GM12878 (cell line): ENCODE measurements around the gene TSPAN5. TPM values are rescaled to one million over a fixed set of nuclear protein-coding genes. Genes with fewer than 3 reads are reported as not detected.

ENCODE experiments used
- ATAC-seq: fragments of 200-7000 bp; cut with Tn5 transposase; 3 replicates; pipeline ENCODE4 v1.9.1; 2020; ENCODE audit warnings: mild to moderate bottlenecking, moderate library complexity
- BruUV-seq: library from RNA; stranded (reverse); fragments of 400-500 nt; replicated peaks from 2 replicates; lab custom pipeline; 2021; lab: Mats Ljungman, UMichigan
- CTCF ChIA-PET: fragments of 300-600 bp; sonication (Branson Sonifier 250); formaldehyde crosslinking; extraction: SDS; loops from one replicate; lab custom pipeline; 2021; ENCODE audit warnings: inconsistent platforms; lab: Yijun Ruan, JAX
- POLR2A ChIA-PET: fragments of 350-600 bp; formaldehyde crosslinking; extraction: SDS; loops from one replicate; lab custom pipeline; 2021; ENCODE audit warnings: inconsistent platforms; lab: Charles Lee
- RAD21 ChIA-PET: fragments of 300-600 bp; sonication (Branson Sonifier 250); formaldehyde crosslinking; loops from one replicate; lab custom pipeline; 2023; ENCODE audit warnings: antibody characterized with exemption; ENCODE audit not compliant: unreplicated experiment; lab: Charles Lee
- SMC1A ChIA-PET: fragments of 300-600 bp; sonication (Branson Sonifier 250); formaldehyde crosslinking; loops from one replicate; lab custom pipeline; 2023; ENCODE audit not compliant: unreplicated experiment, uncharacterized antibody; lab: Charles Lee
- DNase-seq: peaks from one replicate; pipeline ENCODE4 v3.0.0-alpha.2; 2011; ENCODE audit warnings: low read depth, low spot score
- FAIRE-seq: peaks from 3 replicates; lab custom pipeline; 2011; peaks lifted over from hg19 to GRCh38; lab: Jason Lieb, UNC
- H2AFZ ChIP-seq: 2 replicates; pipeline ENCODE4 v1.6.0; 2011; ENCODE audit warnings: low read depth, low read length, control low read depth; ENCODE audit not compliant: control insufficient read depth
- H3K27ac ChIP-seq: 2 replicates; pipeline ENCODE4 v1.5.1; 2011; ENCODE audit warnings: control low read depth; ENCODE audit not compliant: control insufficient read depth, insufficient read depth
- H3K27me3 ChIP-seq, 2 experiments: replicated peaks in 1 of 2; 2 replicates each; pipeline versions ENCODE4 v1.6.0 to v1.6.1; 2011; ENCODE audit warnings: low read length in 1 of 2; ENCODE audit not compliant: control insufficient read depth in 2 of 2, insufficient read depth in 2 of 2
- H3K36me3 ChIP-seq, 2 experiments: 2 replicates each; pipeline ENCODE4 v1.5.1; 2011; ENCODE audit warnings: low read length in 1 of 2; ENCODE audit not compliant: control insufficient read depth in 2 of 2, insufficient read depth in 2 of 2
- H3K4me1 ChIP-seq: 2 replicates; pipeline ENCODE4 v1.6.1; 2011; ENCODE audit warnings: mild to moderate bottlenecking, low read length, moderate library complexity, mixed read lengths; ENCODE audit not compliant: control insufficient read depth, insufficient read depth
- H3K4me2 ChIP-seq: 2 replicates; pipeline ENCODE4 v1.6.0; 2011; ENCODE audit warnings: control low read depth; ENCODE audit not compliant: control insufficient read depth, insufficient read depth
- H3K4me3 ChIP-seq: fragments of 200-600 bp; sonication (generic); 2 replicates; pipeline ENCODE4 v1.5.1; 2016
- H3K79me2 ChIP-seq: 2 replicates; pipeline ENCODE4 v1.6.0; 2011; ENCODE audit warnings: low read length; ENCODE audit not compliant: control insufficient read depth, insufficient read depth
- H3K9ac ChIP-seq: 2 replicates; pipeline ENCODE4 v1.8.0; 2011; ENCODE audit warnings: low read length, control low read depth, mixed read lengths; ENCODE audit not compliant: control insufficient read depth, insufficient read depth
- H3K9me3 ChIP-seq: replicated peaks from 3 replicates; pipeline ENCODE4 v1.5.1; 2011; ENCODE audit warnings: mild to moderate bottlenecking, low read length; ENCODE audit not compliant: control insufficient read depth, insufficient read depth
- H4K20me1 ChIP-seq: 2 replicates; pipeline ENCODE4 v1.6.0; 2011; ENCODE audit not compliant: control insufficient read depth, insufficient read depth
- ATF7 ChIP-seq: fragments of 450-650 bp; IDR thresholded peaks from 2 replicates; pipeline ENCODE4 v1.6.1; 2016; ENCODE audit warnings: low read depth, mild to moderate bottlenecking
- CEBPB ChIP-seq, 2 experiments: fragments of 150-350 bp in 1 of 2; IDR thresholded peaks; 2 replicates each; pipeline ENCODE4 v1.6.1; 2012 to 2014; ENCODE audit warnings: low read depth in 2 of 2, low read length in 2 of 2, borderline replicate concordance in 1 of 2, inconsistent platforms in 1 of 2
- FOXK2 ChIP-seq: fragments of 450-650 bp; IDR thresholded peaks from 2 replicates; pipeline ENCODE4 v1.6.1; 2017; ENCODE audit warnings: mild to moderate bottlenecking, moderate library complexity
- GATAD2B ChIP-seq: fragments of 450-650 bp; conservative IDR thresholded peaks from 2 replicates; pipeline ENCODE4 v1.6.1; 2017; ENCODE audit warnings: low read depth, mild to moderate bottlenecking, moderate library complexity
- MEF2B ChIP-seq: fragments of 450-650 bp; IDR thresholded peaks from 2 replicates; pipeline ENCODE4 v1.6.1; 2018; ENCODE audit warnings: mild to moderate bottlenecking, moderate library complexity; ENCODE audit not compliant: partially characterized antibody, poor library complexity, severe bottlenecking
- MTA3 ChIP-seq: IDR thresholded peaks from 2 replicates; pipeline ENCODE4 v1.6.1; 2012; ENCODE audit warnings: low read length, inconsistent platforms, borderline replicate concordance
- NR2C1 ChIP-seq: fragments of 450-650 bp; IDR thresholded peaks from 2 replicates; pipeline ENCODE4 v1.6.1; 2017; ENCODE audit warnings: antibody characterized with exemption, mild to moderate bottlenecking, moderate library complexity
- NR2C2 ChIP-seq: IDR thresholded peaks from 2 replicates; pipeline ENCODE4 v1.6.1; 2011; ENCODE audit warnings: borderline replicate concordance, low read depth; ENCODE audit not compliant: control insufficient read depth, insufficient read length
- NR2F1 ChIP-seq: fragments of 450-650 bp; conservative IDR thresholded peaks from 2 replicates; pipeline ENCODE4 v1.6.1; 2017; ENCODE audit warnings: mild to moderate bottlenecking
- POU2F2 ChIP-seq: IDR thresholded peaks from 3 replicates; pipeline ENCODE4 v1.6.1; 2011; ENCODE audit warnings: low read depth, mild to moderate bottlenecking, low read length, borderline replicate concordance
- RBBP5 ChIP-seq: fragments of 200-600 bp; sonication (generic); conservative IDR thresholded peaks from 2 replicates; pipeline ENCODE4 v1.6.1; 2016
- SP1 ChIP-seq: IDR thresholded peaks from one replicate; pipeline ENCODE4 v1.6.1; 2011; ENCODE audit warnings: low read depth, low read length
- ZBED1 ChIP-seq: IDR thresholded peaks from 2 replicates; pipeline ENCODE4 v1.6.1; 2016; ENCODE audit warnings: borderline replicate concordance
- ZNF622 ChIP-seq: fragments of 450-650 bp; IDR thresholded peaks from 2 replicates; pipeline ENCODE4 v1.6.1; 2017; ENCODE audit warnings: mild to moderate bottlenecking, inconsistent platforms
- ZSCAN29 ChIP-seq: fragments of 450-650 bp; IDR thresholded peaks from 2 replicates; pipeline ENCODE4 v1.6.1; 2017; ENCODE audit warnings: mild to moderate bottlenecking, moderate library complexity
- WGBS: methylation state at CpG from one replicate; pipeline ENCODE4 v1.1.6; 2016; ENCODE audit warnings: low lambda C conversion rate; ENCODE audit not compliant: insufficient replicate concordance, insufficient coverage; ENCODE audit errors: missing lambda C conversion rate; 5-methylcytosine and 5-hydroxymethylcytosine counted together
- in situ Hi-C: fragments of 300-500 bp; cut with MboI; formaldehyde crosslinking; loops from 9 replicates; pipeline ENCODE4 v1.14.3; 2018; ENCODE audit warnings: mixed read lengths
- intact Hi-C: fragments of 100-400 bp; cut with micrococcal nuclease; formaldehyde crosslinking; loops from one replicate; pipeline ENCODE4 v1.14.2; 2022; ENCODE audit not compliant: unreplicated experiment
- polyA plus RNA-seq, 11 experiments: library from polyadenylated mRNA; depleted of rRNA in 4 of 11; unstranded in 6 of 11; stranded (reverse) in 5 of 11; fragments of >200 nt; fragmentation: Nextera tagmentation in 4 of 11; fragmentation: Illumina TruSeq in 1 of 11; extraction: Ambion mirVana in 4 of 11; extraction: Trizol in 1 of 11; gene quantifications; 1 replicate in 1 of 11; 2 replicates in 10 of 11; pipeline versions ENCODE4 v1.2.1 to v1.2.3, GENCODE V29; 2011 to 2016; ENCODE audit warnings: inconsistent platforms in 2 of 11, missing spikeins in 2 of 11, low read depth in 1 of 11
- total RNA-seq, 4 experiments: library from RNA; depleted of rRNA in 3 of 4; stranded (reverse); fragments of >200 nt in 3 of 4; fragmentation: Illumina TruSeq in 1 of 4; extraction: Trizol in 1 of 4; gene quantifications; 2 replicates each; pipeline versions ENCODE4 v1.2.1 to v1.2.3, GENCODE V29; 2013 to 2021
- TF ChIP-seq, protein P1 (sequence below): IDR thresholded peaks from 2 replicates; pipeline ENCODE4 v1.6.1; 2011; ENCODE audit warnings: mild to moderate bottlenecking, low read depth, low read length, moderate library complexity; ENCODE audit not compliant: insufficient replicate concordance

The TSPAN5 gene
- total and polyA plus RNA-seq, 10 of the 15 experiments (the other 5 are each of a cell fraction or from before 2014, with no cell fraction given), result 0.09 to 8.2 (median 0.27) TPM

DNA sequence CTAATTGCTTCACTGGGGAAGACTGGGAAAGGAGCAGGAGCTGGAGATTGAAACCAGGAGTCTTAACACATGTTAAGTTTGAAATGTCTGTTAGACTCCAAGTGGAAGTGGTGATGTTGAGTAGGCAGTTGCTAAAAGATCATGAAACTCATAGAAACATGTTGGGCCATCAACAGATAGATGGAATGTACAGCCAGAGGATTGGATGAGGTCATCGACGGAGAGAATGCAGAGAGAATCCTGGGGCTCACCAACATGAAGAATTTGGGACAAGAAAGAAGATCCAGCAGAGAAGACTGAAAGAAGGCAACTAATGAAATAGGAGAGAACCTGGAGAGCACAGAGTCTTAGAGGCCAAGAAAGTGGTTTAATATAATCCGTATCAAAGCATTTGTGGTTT, 19.4 kb upstream of the TSPAN5 start (continued):
- TF ChIP-seq NR2C1, result no peak

- FAIRE-seq (no peak), ATAC-seq (no peak), DNase-seq (no peak)
- no peaks in the 10 kb centered on the region; a peak in 1 of 4 replicates for H3K27me3 ChIP-seq
- no peak overlapping the region for H3K4me3 ChIP-seq
- ChIA-PET SMC1A (interaction anchor here (0.9 kb wide), 1 partner anchor 205 kb away, joined by 3 read pairs; no protein-coding TSS in a partner anchor), RAD21 (interaction anchor here (1.2 kb wide), 1 partner anchor 207 kb away, joined by 3 read pairs; no protein-coding TSS in a partner anchor), CTCF (interaction anchor here (3.2 kb wide), 1 partner anchor 207 kb away, joined by 7 read pairs; no protein-coding TSS in a partner anchor), POLR2A (no interaction called here)
- no TSS peak for BruUV-seq
- H3K79me2 ChIP-seq, result no peaks in the 10 kb centered on the region
- no peaks in the 10 kb centered on the region for H3K9me3 ChIP-seq
- H3K36me3 ChIP-seq, result no peaks in the 10 kb centered on the region
- no peak overlapping the region for H3K9ac ChIP-seq
- TF ChIP-seq ATF7, result no peak
- TF ChIP-seq GATAD2B, result no peak
- no peak for TF ChIP-seq NR2F1
- TF ChIP-seq ZSCAN29, result no peak
- no peak for TF ChIP-seq FOXK2
- no peak for TF ChIP-seq ZBED1
- TF ChIP-seq NR2C2, result no peak
- TF ChIP-seq MEF2B, result no peak
- no peak for TF ChIP-seq SP1
- no peak for TF ChIP-seq POU2F2
- TF ChIP-seq, protein P1, sequence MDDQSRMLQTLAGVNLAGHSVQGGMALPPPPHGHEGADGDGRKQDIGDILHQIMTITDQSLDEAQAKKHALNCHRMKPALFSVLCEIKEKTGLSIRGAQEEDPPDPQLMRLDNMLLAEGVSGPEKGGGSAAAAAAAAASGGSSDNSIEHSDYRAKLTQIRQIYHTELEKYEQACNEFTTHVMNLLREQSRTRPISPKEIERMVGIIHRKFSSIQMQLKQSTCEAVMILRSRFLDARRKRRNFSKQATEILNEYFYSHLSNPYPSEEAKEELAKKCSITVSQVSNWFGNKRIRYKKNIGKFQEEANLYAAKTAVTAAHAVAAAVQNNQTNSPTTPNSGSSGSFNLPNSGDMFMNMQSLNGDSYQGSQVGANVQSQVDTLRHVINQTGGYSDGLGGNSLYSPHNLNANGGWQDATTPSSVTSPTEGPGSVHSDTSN, result no peak
- no peak for TF ChIP-seq MTA3
- TF ChIP-seq ZNF622, result no peak
- no peak for TF ChIP-seq RBBP5
- TF ChIP-seq CEBPB (IDR thresholded peaks at IDR 0.05; ENCODE audit: borderline replicate concordance in 1 of 2, low read depth in 2 of 2, low read length in 2 of 2), result no peak
- H3K27ac ChIP-seq, result no peak overlapping the region
- H4K20me1 ChIP-seq, result no peaks in the 10 kb centered on the region
- intact Hi-C loops (no loop called here), in situ Hi-C loops (no loop called here)
- WGBS, result 58% methylated on average over 4 of the region's 4 CpGs
- H2AFZ ChIP-seq, result no peak overlapping the region
- H3K4me2 ChIP-seq, result no peak overlapping the region
- no peaks in the 10 kb centered on the region for H3K4me1 ChIP-seq
These were observed 16.2 kb upstream of the TSPAN5 start for GRCh38 chr4:98674404-98675173.
